ENCODE results near the gene LGR5. TPM values are rescaled to one million over a fixed set of nuclear protein-coding genes. Genes with fewer than 3 reads are reported as not detected.

The LGR5 gene
- total and polyA plus RNA-seq, 2 of the 8 experiments (the other 6 are each of a cell fraction or from before 2014, with no cell fraction given), result 0.08 to 0.19 TPM

GRCh38 chr12:71524626-71525025 is 85.0 kb downstream of the LGR5 start:
- DNase-seq (ENCODE audit: low read depth in 1 of 2, low spot score in 2 of 2) (no peak), FAIRE-seq (no peak)
- H3K4me3 ChIP-seq (ENCODE audit: extremely low read depth in 1 of 4, insufficient read depth in 2 of 4, low read depth in 3 of 4, low read length in 4 of 4), result no peak overlapping the region
- H3K27ac ChIP-seq (ENCODE audit: low read depth, low read length), result no peak overlapping the region
- POLR2A ChIA-PET (ENCODE audit: partially characterized antibody), result no interaction called here
- H3K4ac ChIP-seq (replicated peaks; ENCODE audit: insufficient read length, low read depth, low read length), result no peak overlapping the region
- no peak overlapping the region for H2BK15ac ChIP-seq (ENCODE audit: low read length)
- H2BK120ac ChIP-seq (replicated peaks; ENCODE audit: low read depth, low read length), result no peak overlapping the region
- H2AK5ac ChIP-seq (ENCODE audit: low read depth, low read length), result no peak overlapping the region
- no peak overlapping the region for H3K23ac ChIP-seq (ENCODE audit: insufficient read length)
- no peak overlapping the region for H4K8ac ChIP-seq (ENCODE audit: extremely low read depth, insufficient read depth, low read length)
- no peak overlapping the region for H3K18ac ChIP-seq (ENCODE audit: extremely low read depth, low read length)
- H2AFZ ChIP-seq (ENCODE audit: low read length), result no peak overlapping the region
- H3K4me2 ChIP-seq (ENCODE audit: insufficient read depth in 1 of 2, low read depth in 2 of 2, low read length in 2 of 2), result no peak overlapping the region
- no peak overlapping the region for H2BK12ac ChIP-seq (ENCODE audit: low read depth, low read length)
- no peak overlapping the region for H2BK5ac ChIP-seq (ENCODE audit: low read depth, low read length)
- H4K20me1 ChIP-seq (replicated peaks in 1 of 2; ENCODE audit: control insufficient read depth in 1 of 2, insufficient read depth in 2 of 2, low read length in 2 of 2), result no peaks in the 10 kb centered on the region
- no peak overlapping the region for H4K5ac ChIP-seq (ENCODE audit: insufficient read length, low read depth, low read length)
- no peaks in the 10 kb centered on the region for H3K4me1 ChIP-seq (replicated peaks in 1 of 4; ENCODE audit: control insufficient read depth in 3 of 4, insufficient read depth in 4 of 4, low read length in 3 of 4)
- H3K23me2 ChIP-seq (ENCODE audit: low read depth, low read length), result no peaks in the 10 kb centered on the region; the same call in 1 of the 2 replicates
- H3K27me3 ChIP-seq (replicated peaks in 1 of 4; ENCODE audit: control insufficient read depth in 3 of 4, extremely low read depth in 1 of 4, insufficient read depth in 3 of 4, low read length in 3 of 4), result no peaks in the 10 kb centered on the region; a peak in 1 of 7 replicates
- 92% methylated on average over 2 of the region's 2 CpGs; no CpG with 5 or more reads in 1 of the 2 experiments for WGBS, 2 experiments (ENCODE audit: extremely low coverage in 1 of 2, insufficient coverage in 1 of 2, insufficient read length in 1 of 2, insufficient replicate concordance in 2 of 2, low coverage in 1 of 2, low lambda C conversion rate in 2 of 2, missing lambda C conversion rate in 1 of 2)
- H3K79me2 ChIP-seq (ENCODE audit: control insufficient read depth in 1 of 2, insufficient read depth in 2 of 2, low read length in 2 of 2), result no peaks in the 10 kb centered on the region
- H3K79me1 ChIP-seq (ENCODE audit: low read depth, low read length), result no peaks in the 10 kb centered on the region
- no peak overlapping the region for H3K56ac ChIP-seq (replicated peaks; ENCODE audit: insufficient read length, low read depth, low read length)
- no peaks in the 10 kb centered on the region for H3K36me3 ChIP-seq (ENCODE audit: control insufficient read depth in 2 of 4, insufficient read depth in 4 of 4, low read length in 3 of 4)
- no peak overlapping the region for H2BK20ac ChIP-seq (ENCODE audit: low read length)
- H3K14ac ChIP-seq (ENCODE audit: insufficient read length), result no peak overlapping the region
- CTCF ChIA-PET (ENCODE audit: partially characterized antibody), result no interaction called here
- no peak overlapping the region for H4K91ac ChIP-seq (replicated peaks; ENCODE audit: insufficient read length, low read length)
- H3K9me3 ChIP-seq (ENCODE audit: insufficient read depth in 2 of 2, low read depth in 1 of 2, low read length in 1 of 2), result no peaks in the 10 kb centered on the region
- no peak overlapping the region for H3K9ac ChIP-seq (replicated peaks in 1 of 4; ENCODE audit: extremely low read depth in 1 of 4, low read depth in 3 of 4, low read length in 3 of 4)
- no peak for TF ChIP-seq CHD7 (IDR thresholded peaks at IDR 0.05; ENCODE audit: insufficient replicate concordance, low read length)
